Thyroid gland (tissue), 4 donors: ENCODE results near the gene PLEKHB2.

ENCODE experiments used
- CTCF ChIP-seq, 6 experiments: fragments of 200-600 bp in 3 of 6; fragments of 450-650 bp in 3 of 6; sonication (generic) in 3 of 6; IDR thresholded peaks; one replicate each; pipeline ENCODE4 v1.5.1; 2016 to 2019; ENCODE audit warnings: antibody characterized with exemption in 6 of 6, mild to moderate bottlenecking in 2 of 6, inconsistent platforms in 1 of 6, moderate library complexity in 1 of 6
- POLR2A ChIP-seq, 2 donors: fragments of 450-650 bp; IDR thresholded peaks; one replicate each; pipeline ENCODE4 v1.6.1; 2017; ENCODE audit warnings: antibody characterized with exemption in 2 of 2, mild to moderate bottlenecking in 2 of 2, moderate library complexity in 1 of 2

DNA sequence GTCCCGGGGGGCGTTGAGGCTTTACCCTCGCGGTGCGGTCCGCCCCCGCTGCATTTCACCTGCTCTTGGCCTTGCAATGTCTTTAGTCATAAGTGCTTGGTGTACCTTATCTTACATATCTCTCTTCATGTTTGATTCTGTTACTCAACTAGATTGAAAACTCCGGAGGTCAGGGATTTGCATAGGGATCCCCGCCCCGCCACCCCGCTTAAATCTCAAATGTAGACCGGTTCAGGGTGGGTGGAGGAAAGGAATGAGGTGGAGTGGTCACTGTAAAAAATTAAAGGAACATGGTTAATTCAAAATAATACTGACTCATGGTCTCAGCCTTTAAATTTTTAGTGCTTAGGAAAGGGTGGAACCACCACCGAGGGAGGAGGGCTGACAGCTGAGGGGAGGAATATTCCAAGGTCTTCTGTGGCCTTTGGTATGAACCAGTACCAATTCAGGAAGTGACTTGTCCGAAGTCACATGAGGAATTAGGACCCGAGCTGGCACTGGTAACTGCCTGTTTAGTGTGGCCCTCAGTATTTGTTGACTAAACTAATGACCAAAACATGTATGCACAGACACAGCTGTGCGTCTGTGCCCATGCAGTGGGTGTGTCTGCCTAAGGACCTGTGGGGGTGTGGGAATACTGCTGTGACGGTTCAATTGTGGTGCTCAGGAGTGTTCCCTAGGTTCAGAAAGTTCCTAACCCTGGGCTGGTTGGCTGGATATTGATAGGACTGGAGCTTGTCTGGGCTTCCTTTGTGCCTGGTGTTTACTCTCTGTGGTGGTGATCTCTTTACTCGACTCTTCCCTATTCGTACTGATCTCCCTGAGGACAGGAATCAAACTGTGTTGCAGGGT lies 1.0 kb downstream of the PLEKHB2 start:
- no peak for TF ChIP-seq CTCF (IDR thresholded peaks at IDR 0.05)
- TF ChIP-seq POLR2A (IDR thresholded peaks at IDR 0.05), result no peak
